OCI-LY1 (cell line): ENCODE results near the gene SYNE2.

Experiments used
- CTCF ChIP-seq: fragments of 200-600 bp; sonication (generic), shearing (Covaris generic); IDR thresholded peaks from 2 replicates; pipeline ENCODE4 v1.5.1; 2017; ENCODE audit warnings: mild to moderate bottlenecking, antibody characterized with exemption, low read length, moderate library complexity, mixed read lengths
- EZH2 ChIP-seq: fragments of 200-600 bp; sonication (generic), shearing (Covaris generic); IDR thresholded peaks from 2 replicates; pipeline ENCODE4 v1.8.0; 2017; ENCODE audit warnings: borderline replicate concordance, mixed run types, mild to moderate bottlenecking, antibody characterized with exemption, low read length, moderate library complexity, mixed read lengths

GRCh38 chr14:63922696-63923421 is 70.1 kb downstream of the SYNE2 start:
- TF ChIP-seq CTCF = no peak
- TF ChIP-seq EZH2 = no peak
